SK-N-SH treated with all-trans-retinoic acid at 6 μM for 48 hours (cell line): Measurements from ENCODE around the gene TINAGL1.

Experiments
- ATAC-seq: fragments of 200-7000 bp; cut with Tn5 transposase; 3 replicates; pipeline ENCODE4 v1.9.1; 2020; ENCODE audit warnings: mild to moderate bottlenecking, moderate library complexity
- ARNTL ChIP-seq: fragments of 450-650 bp; formaldehyde crosslinking; IDR thresholded peaks from 2 replicates; pipeline ENCODE4 v1.5.0; 2020; ENCODE audit warnings: low read depth, mild to moderate bottlenecking, moderate library complexity, borderline replicate concordance
- CREB5 ChIP-seq: fragments of 250-450 bp; sonication (Bioruptor Pico); IDR thresholded peaks from 2 replicates; pipeline ENCODE4 v1.5.1; 2020; ENCODE audit warnings: low read depth, mild to moderate bottlenecking, moderate library complexity
- CSDC2 ChIP-seq: fragments of 250-450 bp; sonication (Bioruptor Pico); IDR thresholded peaks from 2 replicates; pipeline ENCODE4 v1.5.0; 2020; ENCODE audit warnings: mild to moderate bottlenecking, moderate library complexity
- ESRRG ChIP-seq: fragments of 250-450 bp; sonication (Bioruptor Pico); IDR thresholded peaks from 2 replicates; pipeline ENCODE4 v1.6.1; 2021; ENCODE audit warnings: mild to moderate bottlenecking
- GLIS3 ChIP-seq: fragments of 250-450 bp; sonication (Bioruptor Pico); IDR thresholded peaks from 2 replicates; pipeline ENCODE4 v1.5.0; 2020; ENCODE audit warnings: mild to moderate bottlenecking, moderate library complexity
- ISL1 ChIP-seq: fragments of 250-450 bp; sonication (Bioruptor Pico); IDR thresholded peaks from 2 replicates; pipeline ENCODE4 v2.1.2; 2022; ENCODE audit warnings: mild to moderate bottlenecking, moderate library complexity
- OSR1 ChIP-seq: fragments of 250-450 bp; sonication (Bioruptor Pico); IDR thresholded peaks from 2 replicates; pipeline ENCODE4 v1.8.0; 2022; ENCODE audit warnings: moderate library complexity, mild to moderate bottlenecking, inconsistent platforms
- PATZ1 ChIP-seq: fragments of 250-450 bp; sonication (Bioruptor Pico); IDR thresholded peaks from 2 replicates; pipeline ENCODE4 v1.8.0; 2020; ENCODE audit warnings: mild to moderate bottlenecking, moderate library complexity, borderline replicate concordance
- POU6F1 ChIP-seq: fragments of 250-450 bp; sonication (Bioruptor Pico); IDR thresholded peaks from 2 replicates; pipeline ENCODE4 v1.8.0; 2021; ENCODE audit warnings: low read depth, mild to moderate bottlenecking, moderate library complexity, borderline replicate concordance
- PPARA ChIP-seq: fragments of 250-450 bp; sonication (Bioruptor Pico); IDR thresholded peaks from 2 replicates; pipeline ENCODE4 v1.5.0; 2020; ENCODE audit warnings: mild to moderate bottlenecking, borderline replicate concordance
- RARB ChIP-seq: fragments of 250-450 bp; sonication (Bioruptor Pico); IDR thresholded peaks from 2 replicates; pipeline ENCODE4 v1.8.0; 2021; ENCODE audit warnings: mild to moderate bottlenecking, moderate library complexity
- SNAI2 ChIP-seq: fragments of 250-450 bp; sonication (Bioruptor Pico); IDR thresholded peaks from 2 replicates; pipeline ENCODE4 v1.5.0; 2020; ENCODE audit warnings: mild to moderate bottlenecking, moderate library complexity
- TOX ChIP-seq: fragments of 250-450 bp; sonication (Bioruptor Pico); IDR thresholded peaks from 2 replicates; pipeline ENCODE4 v1.8.0; 2021; ENCODE audit warnings: mild to moderate bottlenecking, moderate library complexity, borderline replicate concordance
- TSHZ2 ChIP-seq: fragments of 250-450 bp; sonication (Bioruptor Pico); IDR thresholded peaks from 2 replicates; pipeline ENCODE4 v1.5.0; 2020; ENCODE audit warnings: mild to moderate bottlenecking, moderate library complexity
- ZC3H10 ChIP-seq: fragments of 250-450 bp; sonication (Bioruptor Pico); IDR thresholded peaks from 2 replicates; pipeline ENCODE4 v1.5.1; 2021; ENCODE audit warnings: mild to moderate bottlenecking, moderate library complexity
- ZFP3 ChIP-seq: fragments of 250-450 bp; sonication (Bioruptor Pico); IDR thresholded peaks from 2 replicates; pipeline ENCODE4 v1.5.0; 2020; ENCODE audit warnings: mild to moderate bottlenecking, moderate library complexity
- ZFP30 ChIP-seq: fragments of 450-650 bp; formaldehyde crosslinking; IDR thresholded peaks from 2 replicates; pipeline ENCODE4 v1.5.0; 2022; ENCODE audit warnings: mild to moderate bottlenecking, moderate library complexity
- ZNF565 ChIP-seq: fragments of 450-650 bp; formaldehyde crosslinking; conservative IDR thresholded peaks from 2 replicates; pipeline ENCODE4 v1.5.0; 2020; ENCODE audit warnings: low read depth, mild to moderate bottlenecking, moderate library complexity
- ZNF70 ChIP-seq: fragments of 450-650 bp; formaldehyde crosslinking; IDR thresholded peaks from 2 replicates; pipeline ENCODE4 v1.5.0; 2020; ENCODE audit warnings: mild to moderate bottlenecking, moderate library complexity
- ZNF8 ChIP-seq: fragments of 450-650 bp; formaldehyde crosslinking; IDR thresholded peaks from 2 replicates; pipeline ENCODE4 v1.5.0; 2020; ENCODE audit warnings: mild to moderate bottlenecking, moderate library complexity

TINAGL1 gene

GRCh38 chr1:31576743-31577455, 584 bp downstream of the TINAGL1 start:
- TF ChIP-seq PPARA (CRISPR knock-in tag) (no peak), ZFP30 (CRISPR knock-in tag) (no peak), ZFP3 (CRISPR knock-in tag) (no peak), ESRRG (no peak), SNAI2 (no peak), POU6F1 (no peak), ISL1 (no peak), OSR1 (CRISPR knock-in tag) (no peak), GLIS3 (CRISPR knock-in tag) (no peak), ZNF8 (CRISPR knock-in tag) (no peak), RARB (CRISPR knock-in tag) (no peak), PATZ1 (CRISPR knock-in tag) (no peak), TOX (CRISPR knock-in tag) (no peak), ARNTL (CRISPR knock-in tag) (no peak), CSDC2 (CRISPR knock-in tag) (no peak), CREB5 (CRISPR knock-in tag) (no peak)
- ATAC-seq, result no peak

GRCh38 chr1:31577515-31578192, 1.3 kb downstream of the TINAGL1 start:
- no peak for TF ChIP-seq PATZ1 (CRISPR knock-in tag)
- no peak for TF ChIP-seq OSR1 (CRISPR knock-in tag)
- no peak for TF ChIP-seq GLIS3 (CRISPR knock-in tag)
- peak; percentile 44; the same call in 1 of the 2 replicates for TF ChIP-seq ISL1
- TF ChIP-seq, all 23 proteins: peak for 1
- no peak for ATAC-seq

- no peak for TF ChIP-seq SNAI2
- no peak for TF ChIP-seq ZNF565 (CRISPR knock-in tag)
- no peak for TF ChIP-seq ZFP3 (CRISPR knock-in tag)
- TF ChIP-seq TSHZ2 (CRISPR knock-in tag), result no peak
- no peak for TF ChIP-seq ZNF70 (CRISPR knock-in tag)
- TF ChIP-seq ESRRG, result no peak
- no peak for TF ChIP-seq RARB (CRISPR knock-in tag)
- no peak for TF ChIP-seq ZC3H10
- no peak for TF ChIP-seq PATZ1 (CRISPR knock-in tag)
- no peak for TF ChIP-seq ISL1
- no peak for TF ChIP-seq PPARA (CRISPR knock-in tag)
- no peak for TF ChIP-seq ZNF8 (CRISPR knock-in tag)
- TF ChIP-seq ZFP30 (CRISPR knock-in tag), result no peak
- TF ChIP-seq CREB5 (CRISPR knock-in tag), result no peak
Observed at GRCh38 chr1:31579374-31579773, 3.1 kb downstream of the TINAGL1 start.

More at GRCh38 chr1:31579374-31579773, 3.1 kb downstream of the TINAGL1 start:
- ATAC-seq, result no peak
